Adrenal gland (tissue), 12 donors: ENCODE results near the gene GALNT9. TPM values are rescaled to one million over a fixed set of nuclear protein-coding genes. Genes with fewer than 3 reads are reported as not detected.
A peak's percentile ranks its signal among the peaks of the same experiment; 100 is the strongest.

ENCODE experiments used
- DNase-seq, 7 donors: peaks; one replicate each; pipeline ENCODE4 v3.0.0-alpha.2; 2019 to 2020
- H3K27ac ChIP-seq, 5 donors: fragments of 200-600 bp; sonication (generic) in 4 of 5; 1 replicate in 3 of 5; 2 replicates in 2 of 5; pipeline versions ENCODE4 v1.5.1 to v1.8.0; 2016 to 2020; ENCODE audit warnings: mild to moderate bottlenecking in 1 of 5
- H3K27me3 ChIP-seq: fragments of 200-600 bp; 2 replicates; pipeline ENCODE4 v1.8.0; 2021
- H3K36me3 ChIP-seq, 2 donors: fragments of 200-600 bp; replicated peaks in 1 of 2; 1 replicate in 1 of 2; 2 replicates in 1 of 2; pipeline versions ENCODE4 v1.5.1 to v1.8.0; 2018 to 2022
- H3K4me1 ChIP-seq, 2 donors: fragments of 200-600 bp; replicated peaks in 1 of 2; 1 replicate in 1 of 2; 2 replicates in 1 of 2; pipeline versions ENCODE4 v1.5.1 to v1.8.0; 2018 to 2021
- H3K4me3 ChIP-seq, 4 donors: fragments of 200-600 bp; sonication (generic) in 3 of 4; one replicate each; pipeline ENCODE4 v1.5.1; 2016 to 2018
- H3K9me3 ChIP-seq, 3 donors: fragments of 200-600 bp; sonication (generic) in 1 of 3; replicated peaks in 1 of 3; 1 replicate in 2 of 3; 2 replicates in 1 of 3; pipeline versions ENCODE4 v1.5.1 to v1.8.0; 2016 to 2021
- POLR2A ChIP-seq, 2 donors: fragments of 450-650 bp; IDR thresholded peaks; one replicate each; pipeline ENCODE4 v1.6.1; 2017; ENCODE audit warnings: antibody characterized with exemption in 2 of 2, mild to moderate bottlenecking in 2 of 2, moderate library complexity in 1 of 2
- WGBS, 4 donors: extraction: QIAGEN DNeasy Blood & Tissue Kit in 2 of 4; methylation state at CpG; one replicate each; pipeline versions ENCODE4 v1.1.5 to v1.1.7; 2013 to 2017; 5-methylcytosine and 5-hydroxymethylcytosine counted together
- intact Hi-C, 2 donors: fragments of 100-400 bp; cut with DNase I; formaldehyde crosslinking; loops; one replicate each; pipeline versions ENCODE4 v1.14.1 to v1.15.0; 2022 to 2023
- polyA plus RNA-seq, 3 donors: library from polyadenylated mRNA; stranded (reverse); fragments of 200-250 nt in 2 of 3; fragments of 350-450 nt in 1 of 3; fragmentation: Illumina TruSeq in 1 of 3; extraction: RNeasy Lipid Tissue Mini Kit (QIAGEN cat#74804) in 1 of 3; gene quantifications; one replicate each; pipeline ENCODE4 v1.2.3, GENCODE V29; 2013 to 2014
- total RNA-seq, 9 donors: library from RNA; depleted of rRNA in 4 of 9; stranded (reverse); fragments of >200 nt in 4 of 9; fragments of 120-200 nt in 1 of 9; fragmentation: NEBNext Ultra II Directional in 1 of 9; extraction: Animal tissue kit (Norgen Biotek cat#: 25700) in 1 of 9; gene quantifications; one replicate each; pipeline versions ENCODE4 v1.1.0 to v1.2.4, GENCODE V29; 2013 to 2023
- TF ChIP-seq, protein P1 (sequence below), 6 experiments: fragments of 450-650 bp in 4 of 6; fragments of 200-600 bp in 2 of 6; sonication (generic) in 1 of 6; IDR thresholded peaks; 1 replicate in 5 of 6; 2 replicates in 1 of 6; pipeline versions ENCODE4 v1.5.1 to v1.8.0; 2016 to 2021; ENCODE audit warnings: antibody characterized with exemption in 6 of 6, mild to moderate bottlenecking in 2 of 6, moderate library complexity in 1 of 6
- donor health status: healthy with polysubstance abuse.
- donor health status: Bipolar disorder and iron deficiency.
- donor health status: DM: yes; HTN: yes; CAD: no.
- donor health status: DM: no; HTN: no; CAD: no.
- donor health status: DM: no; HTN: no; CAD: no.
- donor health status: DM: yes; HTN: yes; CAD: no.

The GALNT9 gene
- total and polyA plus RNA-seq, 12 donors: 0.44 to 7.8 (median 1.2) TPM; not detected in 1

DNA sequence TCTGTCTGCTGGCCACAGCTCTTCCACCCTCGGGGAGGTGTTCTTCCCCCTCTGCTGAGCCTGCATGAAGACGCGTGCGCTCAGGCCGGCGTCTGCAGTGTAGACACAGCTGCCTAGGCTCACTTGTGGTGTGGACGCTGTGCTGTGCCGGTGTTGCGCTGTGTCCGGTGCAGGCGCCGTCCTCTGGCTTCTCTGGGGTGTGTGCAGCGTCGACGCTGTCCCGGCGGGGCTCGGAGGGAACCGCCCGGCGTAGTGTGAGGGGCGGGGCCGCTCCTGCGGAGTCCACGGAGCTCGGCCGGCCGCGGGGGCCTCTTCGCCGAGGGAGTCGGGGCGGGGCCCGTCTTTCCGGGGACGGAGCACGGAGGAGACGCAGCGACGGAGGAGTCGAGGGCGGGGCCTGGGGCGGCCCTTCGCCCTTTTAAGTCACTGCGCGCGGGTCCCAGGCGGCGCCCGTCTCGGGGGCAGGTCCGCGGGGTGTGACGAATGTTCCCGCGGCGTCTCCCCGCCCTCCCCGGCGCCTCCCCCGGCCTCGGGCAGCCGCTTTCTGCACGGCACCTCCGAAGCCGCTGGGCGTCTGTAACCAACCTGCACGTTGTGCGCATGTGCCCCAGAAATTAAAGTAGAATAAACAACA, 139.9 kb downstream of the GALNT9 start:
- no peaks in the 10 kb centered on the region for H3K27me3 ChIP-seq
- peaks cover 0 to 5% (median 0%) of the 10 kb centered on the region in 3 donors for H3K9me3 ChIP-seq
- 0 to 16% (median 1%) methylated on average over 10 to 69 of the region's 69 CpGs for WGBS, 4 donors
- H3K27ac ChIP-seq: peak overlapping the region in 4 of 5 donors; percentile 14 to 81 (median 68)
- TF ChIP-seq POLR2A (IDR thresholded peaks at IDR 0.05): peak; percentile 39 to 69
- TF ChIP-seq, protein P1, sequence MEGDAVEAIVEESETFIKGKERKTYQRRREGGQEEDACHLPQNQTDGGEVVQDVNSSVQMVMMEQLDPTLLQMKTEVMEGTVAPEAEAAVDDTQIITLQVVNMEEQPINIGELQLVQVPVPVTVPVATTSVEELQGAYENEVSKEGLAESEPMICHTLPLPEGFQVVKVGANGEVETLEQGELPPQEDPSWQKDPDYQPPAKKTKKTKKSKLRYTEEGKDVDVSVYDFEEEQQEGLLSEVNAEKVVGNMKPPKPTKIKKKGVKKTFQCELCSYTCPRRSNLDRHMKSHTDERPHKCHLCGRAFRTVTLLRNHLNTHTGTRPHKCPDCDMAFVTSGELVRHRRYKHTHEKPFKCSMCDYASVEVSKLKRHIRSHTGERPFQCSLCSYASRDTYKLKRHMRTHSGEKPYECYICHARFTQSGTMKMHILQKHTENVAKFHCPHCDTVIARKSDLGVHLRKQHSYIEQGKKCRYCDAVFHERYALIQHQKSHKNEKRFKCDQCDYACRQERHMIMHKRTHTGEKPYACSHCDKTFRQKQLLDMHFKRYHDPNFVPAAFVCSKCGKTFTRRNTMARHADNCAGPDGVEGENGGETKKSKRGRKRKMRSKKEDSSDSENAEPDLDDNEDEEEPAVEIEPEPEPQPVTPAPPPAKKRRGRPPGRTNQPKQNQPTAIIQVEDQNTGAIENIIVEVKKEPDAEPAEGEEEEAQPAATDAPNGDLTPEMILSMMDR (IDR thresholded peaks at IDR 0.05): peak in 1 of 6 experiments; percentile 21
- intact Hi-C loops: no loop called here
- H3K4me3 ChIP-seq: peak overlapping the region in 2 of 4 donors; percentile 23 to 64
- no peaks in the 10 kb centered on the region for H3K36me3 ChIP-seq
- H3K4me1 ChIP-seq: peaks cover 3 to 16% of the 10 kb centered on the region in 2 donors
- peak; percentile 83 to 93 (median 88) for DNase-seq

DNA sequence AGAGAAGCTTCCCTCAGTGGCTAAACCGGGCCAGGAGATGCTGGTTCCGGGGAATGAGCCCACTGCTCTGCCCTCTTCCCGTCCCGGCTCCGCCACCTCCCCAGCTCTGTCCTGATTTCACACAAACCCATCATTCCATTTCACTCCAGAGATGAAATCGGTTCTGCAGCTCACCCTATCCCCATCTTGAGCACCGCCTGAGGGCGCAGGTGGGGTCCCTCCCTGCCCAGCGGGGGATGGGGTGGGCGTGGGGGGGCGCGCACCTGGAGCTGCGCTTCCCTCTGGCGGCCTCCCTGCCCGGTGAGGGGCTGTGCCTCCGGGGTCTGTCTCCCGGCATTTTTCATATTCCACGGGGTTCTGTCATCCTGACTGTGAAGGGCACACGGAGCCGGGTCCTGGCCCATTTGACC, 140.5 kb downstream of the GALNT9 start:
- DNase-seq: peak in 1 of 7 donors; percentile 17
- intact Hi-C loops: no loop called here
- peaks cover 0 to 4% (median 0%) of the 10 kb centered on the region in 3 donors for H3K9me3 ChIP-seq
- peak overlapping the region in 4 of 5 donors; percentile 14 to 81 (median 58) for H3K27ac ChIP-seq
- peak overlapping the region in 2 of 4 donors; percentile 23 to 64 for H3K4me3 ChIP-seq
- WGBS, 4 donors: 18 to 57% (median 31%) methylated on average over 5 to 20 of the region's 20 CpGs
- no peaks in the 10 kb centered on the region for H3K27me3 ChIP-seq
- H3K4me1 ChIP-seq: peaks cover 3 to 16% of the 10 kb centered on the region in 2 donors
- no peaks in the 10 kb centered on the region for H3K36me3 ChIP-seq
- TF ChIP-seq POLR2A (IDR thresholded peaks at IDR 0.05): no peak
- TF ChIP-seq, protein P1 (IDR thresholded peaks at IDR 0.05): no peak

DNA sequence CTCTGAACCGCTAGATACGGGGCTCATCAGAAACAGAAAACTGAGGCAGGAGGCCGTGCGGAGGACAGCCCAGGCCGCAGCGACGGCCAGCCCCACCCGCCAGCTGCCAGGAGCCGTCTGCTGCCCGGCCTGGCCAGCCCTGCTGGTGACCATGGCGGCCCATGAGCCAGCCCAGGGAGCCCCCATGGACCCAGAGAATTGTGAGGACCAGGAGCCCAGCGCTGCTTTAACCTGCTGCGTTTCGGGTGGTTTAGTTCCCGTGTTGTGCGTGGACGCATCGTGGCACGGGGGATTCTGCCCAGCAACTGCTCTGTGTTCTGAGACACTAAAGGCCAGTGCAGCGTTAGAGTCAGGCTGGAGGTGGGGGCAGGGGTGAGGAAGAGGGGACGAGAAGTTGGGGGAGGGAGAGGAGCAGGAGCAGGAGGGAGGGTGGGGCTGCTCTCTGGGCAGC, 140.9 kb downstream of the GALNT9 start:
- Histone ChIP-seq H3K27me3 (no peaks in the 10 kb centered on the region), H3K4me3 (peak overlapping the region in 1 of 4 donors; percentile 64), H3K9me3 (no peaks in the 10 kb centered on the region), H3K27ac (no peak overlapping the region), H3K4me1 (peaks cover 3 to 16% of the 10 kb centered on the region in 2 donors), H3K36me3 (no peaks in the 10 kb centered on the region)
- TF ChIP-seq, protein P1 (IDR thresholded peaks at IDR 0.05): no peak
- TF ChIP-seq POLR2A (IDR thresholded peaks at IDR 0.05): no peak
- intact Hi-C loops: no loop called here
- 60 to 90% (median 85%) methylated on average over 2 to 21 of the region's 21 CpGs for WGBS, 4 donors
- DNase-seq: no peak

DNA sequence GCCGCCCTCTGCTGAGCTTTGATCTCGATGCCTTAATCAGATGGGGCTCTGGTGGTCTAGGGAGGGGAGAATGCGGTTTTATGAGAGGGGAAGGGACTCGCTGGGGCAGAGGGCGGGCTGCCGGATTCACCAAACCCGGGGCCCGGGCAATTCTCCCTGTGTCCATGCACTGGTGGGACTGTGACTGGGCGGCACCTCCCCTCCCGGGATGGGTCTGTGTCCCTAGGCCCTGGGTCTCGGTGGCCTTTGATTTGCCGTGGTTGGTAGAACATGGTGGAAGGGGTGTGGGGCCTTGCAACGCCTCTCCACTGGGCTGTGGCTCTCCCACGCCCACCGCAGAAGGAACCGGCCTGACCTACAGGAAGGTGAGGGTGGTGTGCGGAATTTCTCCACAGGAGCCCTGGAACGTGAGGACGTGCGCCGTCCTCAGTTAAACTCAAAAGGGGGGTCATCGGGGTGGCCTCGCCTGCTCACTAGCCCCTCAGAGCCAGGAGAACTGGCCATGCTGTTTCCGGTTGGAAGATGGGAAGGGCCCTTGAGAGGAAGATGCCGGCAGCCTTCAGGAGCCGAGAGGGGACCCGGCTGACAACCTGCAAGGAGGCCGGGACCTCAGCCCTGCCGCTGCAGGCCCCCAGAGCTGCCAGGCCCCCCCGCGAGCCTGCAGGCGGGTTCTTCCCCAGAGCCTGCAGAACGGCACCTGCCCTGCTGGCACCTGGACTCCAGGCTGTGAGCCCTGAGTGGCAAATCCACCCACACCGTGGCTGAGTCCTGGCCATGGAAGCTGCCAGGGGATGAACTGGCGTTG, 141.5 kb downstream of the GALNT9 start:
- no peaks in the 10 kb centered on the region for H3K9me3 ChIP-seq
- 87 to 91% (median 90%) methylated on average over 17 to 35 of the region's 35 CpGs for WGBS, 4 donors

More for the DNA sequence above, 141.5 kb downstream of the GALNT9 start:
- no peak for DNase-seq
- no peaks in the 10 kb centered on the region for H3K36me3 ChIP-seq
- peaks cover 3 to 16% of the 10 kb centered on the region in 2 donors for H3K4me1 ChIP-seq
- H3K4me3 ChIP-seq: no peak overlapping the region
- no peak overlapping the region for H3K27ac ChIP-seq
- TF ChIP-seq, protein P1 (IDR thresholded peaks at IDR 0.05): no peak
- no peak for TF ChIP-seq POLR2A (IDR thresholded peaks at IDR 0.05)
- intact Hi-C loops: no loop called here
- H3K27me3 ChIP-seq: no peaks in the 10 kb centered on the region
